HG03045 (cell line): Measurements from ENCODE around the gene LRIT2.
"Not testable (repeated sequence)": the region's sequence is repeated elsewhere in the genome, so short reads cannot be mapped to it uniquely, and the experiment has no call there.

Experiments
- ATAC-seq: cut with Tn5 transposase; IDR thresholded peaks from one replicate; pipeline ENCODE4 v1.9.1; 2021; ENCODE audit warnings: mild to moderate bottlenecking, moderate library complexity; ENCODE audit not compliant: unreplicated experiment

LRIT2 gene

DNA sequence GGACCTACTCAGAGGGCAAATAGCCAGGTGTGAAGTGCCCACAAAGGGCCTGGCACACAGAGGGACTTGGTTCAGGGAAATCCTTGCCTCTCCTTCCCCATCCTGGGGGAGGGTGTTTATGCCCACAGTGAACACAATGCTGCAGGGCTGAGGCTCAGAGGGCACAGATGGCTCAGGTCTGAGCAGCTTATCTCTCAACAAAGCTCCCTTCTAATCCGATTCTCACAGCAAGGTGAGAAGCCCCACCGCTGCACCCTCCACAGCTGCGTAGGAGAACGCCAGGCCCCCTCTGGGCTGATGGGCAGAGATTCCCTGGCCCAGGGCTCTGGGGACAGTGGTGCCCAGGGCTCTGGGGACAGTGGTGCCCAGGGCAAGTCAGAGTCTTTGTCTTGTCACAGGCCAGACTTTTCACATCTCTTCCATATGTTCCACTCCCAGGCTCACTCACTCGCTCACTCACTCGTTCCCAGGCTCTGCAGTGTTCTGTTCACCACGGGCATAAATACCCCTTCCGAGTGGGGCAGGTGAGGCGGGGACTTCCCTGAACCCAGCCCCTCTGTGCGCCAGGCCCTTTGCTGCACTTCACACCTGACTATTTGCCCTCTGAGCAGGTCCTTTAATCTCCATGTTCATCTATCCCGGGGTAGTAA, 39.7 kb downstream of the LRIT2 start:
- ATAC-seq, result no peak

DNA sequence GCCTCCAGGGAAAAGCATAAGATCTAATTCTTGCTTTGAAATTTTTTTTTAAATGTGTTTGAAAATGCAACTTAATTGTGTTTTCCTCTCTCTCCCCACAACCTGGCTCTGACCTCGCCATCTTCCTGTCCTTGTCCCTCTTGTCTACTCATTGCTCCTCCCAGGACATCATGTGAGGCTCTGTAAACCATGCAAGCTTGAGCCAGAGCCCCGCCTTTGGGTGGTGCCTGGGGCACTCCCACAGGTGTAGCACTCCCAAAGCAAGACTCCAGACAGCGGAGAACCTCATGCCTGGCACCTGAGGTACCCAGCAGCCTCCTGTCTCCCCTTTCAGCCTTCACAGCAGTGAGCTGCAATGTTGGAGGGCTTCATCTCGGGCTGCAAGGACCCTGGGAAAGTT, 40.8 kb downstream of the LRIT2 start:
- ATAC-seq, result no peak

- ATAC-seq, result no peak
Observed at GRCh38 chr10:84181631-84182030, 43.7 kb downstream of the LRIT2 start.

DNA sequence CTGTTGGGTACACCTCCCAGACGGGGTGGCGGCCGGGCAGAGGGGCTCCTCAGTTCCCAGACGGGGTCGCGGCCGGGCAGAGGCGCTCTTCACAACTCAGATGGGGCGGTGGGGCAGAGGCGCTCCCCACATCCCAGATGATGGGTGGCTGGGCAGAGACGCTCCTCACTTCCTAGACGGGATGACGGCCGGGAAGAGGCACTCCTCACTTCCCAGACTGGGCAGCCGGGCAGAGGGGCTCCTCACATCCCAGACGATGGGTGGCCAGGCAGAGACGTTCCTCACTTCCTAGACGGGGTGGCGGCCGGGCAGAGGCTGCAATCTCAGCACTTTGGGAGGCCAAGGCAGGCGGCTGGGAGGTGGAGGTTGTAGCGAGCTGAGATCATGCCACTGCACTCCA, 45.0 kb downstream of the LRIT2 start:
- not testable (repeated sequence) for ATAC-seq

DNA sequence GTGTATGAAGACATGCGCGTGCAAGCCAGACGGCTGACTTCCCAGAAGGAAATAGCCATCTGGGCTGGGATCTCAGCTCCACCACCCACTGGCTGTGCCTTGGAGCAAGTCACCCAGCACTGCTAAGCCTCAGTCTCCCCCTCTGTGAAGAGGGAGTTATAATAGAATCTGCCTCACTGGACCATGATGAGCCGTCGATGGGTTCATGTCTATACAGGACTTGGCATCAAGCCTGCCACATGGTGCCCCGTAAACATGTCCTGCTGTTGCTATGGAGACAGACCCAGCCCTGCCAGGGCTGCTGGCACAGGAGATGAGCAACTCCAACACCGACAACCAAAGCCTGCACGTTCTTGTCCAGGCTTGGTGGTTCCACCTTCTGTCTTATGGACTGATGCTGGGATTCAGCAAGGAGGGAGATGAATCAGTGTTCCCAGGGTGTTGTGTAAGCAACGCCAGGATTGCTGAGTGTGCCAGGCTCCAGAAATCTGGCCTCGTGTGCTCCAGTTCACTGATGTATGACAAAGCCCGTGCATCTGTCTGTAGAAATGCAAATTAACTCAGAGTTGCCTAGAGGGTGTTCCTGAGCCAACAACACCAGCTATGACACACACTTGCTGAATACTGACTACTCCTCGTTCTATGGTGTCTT, 46.2 kb downstream of the LRIT2 start:
- peak; percentile 92 for ATAC-seq

DNA sequence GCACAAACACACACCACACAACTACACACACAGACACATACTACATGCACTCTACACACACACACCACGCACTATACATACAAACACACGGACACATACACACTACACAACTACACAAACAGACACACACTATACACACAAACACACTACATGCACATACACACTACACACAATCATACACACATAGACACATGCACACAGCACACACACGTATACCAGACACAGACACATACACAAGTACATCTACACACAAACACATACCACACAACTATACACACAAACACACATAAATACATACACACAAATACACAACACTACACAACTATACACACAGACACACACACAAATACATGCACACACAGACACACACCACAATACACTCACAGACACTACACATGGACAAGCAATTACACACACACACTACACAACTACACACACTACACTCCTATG, 47.2 kb downstream of the LRIT2 start:
- ATAC-seq, result no peak

- no peak for ATAC-seq
Observed at GRCh38 chr10:84177541-84178141, 47.7 kb downstream of the LRIT2 start.

DNA sequence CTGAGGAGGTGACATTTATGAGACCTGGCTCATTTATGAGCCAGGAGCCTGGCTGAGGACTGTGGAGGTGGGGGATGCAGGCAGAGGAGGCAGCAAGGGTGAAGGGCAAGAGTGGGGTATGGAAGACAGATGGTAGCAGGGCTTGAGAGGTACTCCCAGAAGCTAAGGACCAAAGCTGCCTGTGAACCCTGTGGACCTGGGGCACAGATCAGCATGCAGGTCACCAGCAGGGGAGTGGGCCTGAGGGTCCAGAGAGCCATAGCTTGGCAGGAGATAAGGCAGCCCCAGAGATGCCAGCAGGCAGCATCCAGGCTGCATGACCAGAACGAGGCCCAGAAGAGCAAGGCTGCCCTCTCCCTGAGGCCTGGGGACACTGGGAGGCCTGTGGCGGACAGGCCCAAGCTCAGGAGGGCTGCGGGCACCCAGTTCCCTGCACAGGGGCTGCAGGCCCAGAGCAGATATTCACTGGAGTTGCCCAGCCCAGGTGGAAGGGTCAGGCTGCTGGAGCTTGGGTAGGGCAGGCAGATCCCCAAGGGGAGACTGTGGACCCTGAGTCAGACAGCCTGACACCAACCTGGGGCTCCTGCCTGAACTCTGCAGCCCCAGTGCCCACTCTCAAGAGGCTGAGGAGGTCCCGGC, 48.4 kb downstream of the LRIT2 start:
- no peak for ATAC-seq

DNA sequence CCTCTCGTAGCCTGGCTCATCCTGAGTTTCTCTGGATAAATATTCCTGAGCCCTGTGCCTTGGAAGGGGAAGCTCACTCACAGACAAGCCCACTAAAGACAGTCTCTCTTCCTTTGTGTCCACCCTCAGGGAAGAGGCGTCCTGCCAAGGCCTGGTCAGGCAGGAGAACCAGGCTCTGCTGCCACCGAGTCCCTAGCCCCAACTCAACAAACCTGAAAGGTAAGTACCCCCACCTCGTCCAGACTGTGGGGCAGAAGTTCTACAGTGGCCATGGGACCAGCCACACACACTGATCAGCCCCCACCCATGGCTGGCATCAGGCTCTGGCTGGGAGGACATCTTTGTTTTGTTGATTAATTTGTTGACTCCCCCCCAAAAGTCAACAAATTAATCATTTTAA, 49.0 kb downstream of the LRIT2 start:
- no peak for ATAC-seq

DNA sequence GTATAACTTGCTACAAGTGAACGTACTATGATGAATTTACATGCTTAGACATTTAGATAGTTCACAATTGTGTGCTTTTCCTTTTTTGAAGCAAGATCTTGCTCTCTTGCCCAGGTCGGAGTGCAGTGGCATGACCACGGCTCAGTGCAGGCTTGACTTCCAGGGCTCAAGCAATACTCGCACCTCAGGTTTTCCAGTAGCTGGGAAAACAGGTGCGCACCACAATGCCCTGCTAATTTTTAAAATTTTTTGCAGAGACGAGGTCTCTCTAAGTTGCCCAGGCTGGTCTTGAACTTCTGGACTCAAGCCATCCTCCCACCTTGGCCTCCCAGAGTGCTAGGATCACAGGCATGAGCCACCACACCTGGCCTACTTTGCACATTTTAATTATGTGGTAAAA, 49.9 kb downstream of the LRIT2 start:
- ATAC-seq, result no peak

DNA sequence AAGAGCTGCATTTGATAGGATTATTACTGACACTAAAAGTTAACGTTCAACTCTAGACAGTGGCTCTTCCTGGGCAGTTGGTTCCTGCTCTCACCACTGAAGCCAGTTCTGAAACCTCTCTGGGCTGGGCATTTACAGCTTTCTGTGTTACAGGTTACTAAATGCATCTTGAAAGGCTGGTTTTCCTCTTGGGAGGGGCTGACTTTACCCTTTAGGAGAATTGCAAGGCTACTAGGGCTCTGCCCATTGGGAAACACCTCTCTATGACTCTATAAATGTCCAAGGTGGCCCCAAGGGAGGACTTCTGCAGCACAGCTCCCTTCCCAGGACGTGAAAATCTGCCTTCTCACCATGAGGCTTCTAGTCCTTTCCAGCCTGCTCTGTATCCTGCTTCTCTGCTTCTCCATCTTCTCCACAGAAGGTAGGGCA, 51.8 kb downstream of the LRIT2 start, which contains the start of gene GPR15LG:
Gene GPR15LG (plus strand): TSS at position 301 of the 429 bp plus-strand sequence. CDS start 51 bp downstream, at position 352.
- no peak for ATAC-seq

- peak; percentile 60 for ATAC-seq
Observed at GRCh38 chr10:84172467-84173356, 52.6 kb downstream of the LRIT2 start.

DNA sequence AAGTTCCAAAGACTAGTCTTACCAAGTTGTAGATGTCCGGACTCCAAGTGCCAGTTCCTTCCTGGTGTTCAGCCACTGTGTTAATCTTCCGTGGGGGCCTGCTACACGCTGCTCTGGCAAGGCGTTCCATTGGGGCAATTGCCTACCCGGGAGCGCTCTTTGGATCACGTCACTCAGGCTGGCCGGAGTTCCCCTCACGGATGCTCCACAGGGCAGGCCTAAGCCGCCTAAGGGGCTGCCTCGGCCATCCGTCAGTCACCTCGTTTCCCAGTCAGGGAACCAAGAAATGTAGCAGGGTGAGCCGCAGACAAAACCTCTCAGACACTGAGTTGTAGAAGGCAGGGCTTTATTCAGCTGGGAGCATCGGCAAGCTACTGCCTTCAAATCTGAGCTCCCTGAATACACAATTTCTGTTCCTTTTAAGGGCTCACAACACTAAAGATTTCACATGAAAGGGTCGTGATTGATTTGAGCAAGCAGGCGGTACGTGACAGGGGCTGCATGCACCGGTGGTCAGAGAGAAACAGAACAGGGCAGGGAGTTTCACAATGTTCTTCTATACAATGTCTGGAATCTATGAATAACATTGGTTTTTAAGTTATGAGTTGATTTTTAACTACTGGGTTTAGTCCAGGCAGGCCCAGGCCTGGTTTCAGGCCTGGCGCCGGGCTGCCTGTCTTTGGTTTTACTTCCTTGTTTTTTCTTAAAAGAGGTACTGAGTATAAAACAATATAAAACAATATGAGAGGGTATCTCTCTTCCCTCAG, 53.5 kb downstream of the LRIT2 start:
- peak; percentile 45 for ATAC-seq

- not testable (repeated sequence) for ATAC-seq
Observed at GRCh38 chr10:84171237-84171636, 54.1 kb downstream of the LRIT2 start.
